UCSD-AML1 (cell line): ENCODE data around the gene LYZL2.
"Not testable (repeated sequence)": the region's sequence is repeated elsewhere in the genome, so short reads cannot be mapped to it uniquely, and the experiment has no call there.

Source experiments
- DNase-seq: peaks from one replicate; lab custom pipeline; 2025; ENCODE audit not compliant: unreplicated experiment; lab: John Stamatoyannopoulos, UW

LYZL2 gene

DNA sequence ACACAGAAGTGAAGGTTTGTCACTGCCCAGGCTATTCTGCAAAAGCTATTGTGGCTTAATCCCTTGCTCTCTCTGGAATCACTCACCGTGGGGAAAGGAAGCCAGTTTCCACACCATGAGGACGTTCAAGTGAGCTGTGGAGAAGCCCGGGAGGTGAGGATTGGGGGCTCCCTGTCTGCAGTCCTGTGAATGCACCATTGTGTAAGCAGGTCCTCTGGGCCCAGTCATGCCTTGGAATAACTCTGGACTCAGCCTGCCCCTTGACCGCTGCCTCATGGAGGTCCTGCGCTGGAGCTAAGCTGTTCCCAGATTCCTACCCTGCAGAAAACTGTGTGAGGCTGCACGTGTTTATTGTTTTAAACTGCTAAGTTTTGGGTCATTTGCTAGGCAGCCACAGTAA lies 33.5 kb downstream of the LYZL2 start:
- no peak for DNase-seq

DNA sequence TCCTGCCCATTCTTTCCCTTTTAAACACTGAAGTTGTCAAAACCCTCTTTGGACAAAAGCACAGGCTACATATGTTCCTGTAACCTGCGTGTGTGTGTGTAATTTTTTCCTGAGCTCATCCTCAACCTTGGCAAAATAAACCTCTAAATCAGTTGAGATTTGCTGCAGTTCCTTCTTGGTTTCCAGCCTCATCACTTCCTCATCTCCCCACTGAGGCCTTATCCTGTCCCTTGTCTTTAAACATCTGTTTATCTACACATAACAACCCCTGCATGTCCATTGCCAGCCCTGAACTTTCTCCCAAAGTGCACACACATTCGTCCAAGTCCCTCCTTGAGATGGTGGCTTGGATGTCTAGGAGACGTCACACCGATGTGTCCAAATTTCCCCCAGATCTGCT lies 35.5 kb downstream of the LYZL2 start:
- no peak for DNase-seq

DNA sequence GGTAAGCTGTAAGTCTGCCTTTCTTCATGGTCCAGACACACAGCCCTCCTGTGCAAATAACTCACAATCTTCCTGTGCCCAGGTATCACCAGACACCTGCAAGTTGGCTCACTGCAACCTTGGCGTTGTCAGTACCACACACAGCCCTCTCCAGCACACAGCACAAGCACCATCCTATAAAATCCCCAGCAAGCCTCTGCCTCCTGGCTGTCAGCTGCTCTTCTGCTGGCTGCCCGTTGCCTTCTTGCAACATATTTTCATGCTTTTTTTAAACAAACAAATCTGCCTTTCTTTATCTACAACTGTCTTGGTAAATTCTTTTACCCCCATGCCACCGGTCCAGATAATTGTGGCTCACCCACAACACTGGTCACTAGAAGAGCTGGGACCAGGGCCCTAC lies 36.8 kb downstream of the LYZL2 start:
- DNase-seq: not testable (repeated sequence)

DNA sequence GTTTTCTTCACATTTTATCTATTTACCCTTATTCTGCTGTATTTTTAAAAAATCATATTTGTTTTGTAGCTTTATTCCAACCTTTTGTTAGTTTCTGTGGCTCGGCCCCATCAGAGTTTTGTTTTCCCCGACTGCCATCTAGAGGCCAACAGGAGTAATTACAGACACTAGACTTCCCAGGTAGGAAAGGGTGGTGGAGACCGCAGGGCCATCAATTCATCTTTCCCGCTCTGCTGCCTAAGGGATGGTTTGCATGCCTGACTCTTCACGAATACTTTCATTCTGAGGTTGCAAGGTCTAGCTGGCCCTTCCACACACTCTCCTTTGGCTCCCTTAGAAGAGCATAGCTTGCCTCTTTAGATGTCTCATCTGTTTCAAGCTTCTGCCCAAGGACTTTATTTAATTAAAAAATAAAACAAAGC lies 38.3 kb downstream of the LYZL2 start:
- peak; percentile 19 for DNase-seq

DNA sequence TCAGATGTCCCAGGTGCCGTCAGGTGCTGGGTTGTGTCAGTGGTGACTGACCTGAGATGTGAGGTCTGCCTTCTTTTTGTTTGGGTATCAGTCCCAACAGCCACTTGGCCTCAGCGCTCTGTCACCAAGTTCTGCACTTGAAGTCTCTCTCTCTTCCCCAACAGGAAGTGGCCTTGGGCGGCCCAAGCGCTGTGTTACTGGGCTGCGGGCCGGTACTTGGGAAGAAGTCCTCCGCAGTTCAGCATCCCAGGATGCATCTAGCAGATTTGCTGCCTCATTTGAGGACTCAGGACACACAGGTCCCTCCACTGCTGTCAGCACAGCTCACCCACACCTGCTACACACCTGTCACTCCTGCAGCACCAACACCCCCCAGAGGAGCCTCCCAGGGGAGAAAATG lies 40.1 kb downstream of the LYZL2 start:
- DNase-seq: peak; percentile 33

DNA sequence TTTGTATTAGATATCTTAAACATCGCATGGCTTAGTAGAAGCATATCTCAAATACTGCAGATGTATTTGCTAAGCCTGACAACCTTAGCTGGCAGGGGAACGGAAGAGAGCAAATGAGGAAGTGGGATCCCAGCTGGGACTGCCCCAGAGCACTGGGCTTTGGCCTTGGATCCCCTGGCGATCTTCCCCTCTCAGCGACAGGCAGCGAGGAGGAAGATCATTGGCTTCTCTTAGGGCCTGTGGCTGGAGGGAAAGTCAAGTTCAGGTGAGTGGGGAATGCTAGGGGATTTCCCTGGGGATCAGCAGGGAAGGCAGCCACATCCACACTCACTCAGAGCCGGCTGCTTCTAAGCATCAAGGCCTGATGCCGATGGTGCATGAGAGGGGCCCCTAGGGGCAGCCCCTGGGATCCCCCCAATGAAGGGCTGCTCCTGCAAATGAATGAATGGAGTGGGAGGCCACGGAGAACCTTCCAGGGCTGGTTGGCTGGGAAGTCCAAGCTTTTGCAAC lies 42.0 kb downstream of the LYZL2 start:
- peak; percentile 72 for DNase-seq

DNA sequence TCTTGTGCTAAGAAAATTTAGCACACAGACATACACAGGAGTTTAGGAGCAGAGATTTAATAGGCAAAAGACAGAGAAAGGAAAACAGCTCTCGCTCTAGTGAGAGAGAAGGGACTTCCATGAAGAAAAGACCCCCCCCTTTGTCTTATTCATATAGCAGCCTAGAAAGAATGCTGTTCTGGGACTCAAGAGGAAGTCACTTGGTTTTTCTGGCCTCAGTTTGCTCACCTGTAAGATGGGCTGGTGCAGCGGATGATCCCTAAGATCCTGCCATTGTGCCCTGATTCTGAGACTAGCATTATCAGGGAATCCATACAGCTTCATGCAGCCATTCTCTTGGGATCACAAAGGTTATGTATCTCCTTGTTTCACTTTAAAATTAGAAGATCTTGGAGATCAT lies 42.7 kb downstream of the LYZL2 start:
- DNase-seq: no peak

DNA sequence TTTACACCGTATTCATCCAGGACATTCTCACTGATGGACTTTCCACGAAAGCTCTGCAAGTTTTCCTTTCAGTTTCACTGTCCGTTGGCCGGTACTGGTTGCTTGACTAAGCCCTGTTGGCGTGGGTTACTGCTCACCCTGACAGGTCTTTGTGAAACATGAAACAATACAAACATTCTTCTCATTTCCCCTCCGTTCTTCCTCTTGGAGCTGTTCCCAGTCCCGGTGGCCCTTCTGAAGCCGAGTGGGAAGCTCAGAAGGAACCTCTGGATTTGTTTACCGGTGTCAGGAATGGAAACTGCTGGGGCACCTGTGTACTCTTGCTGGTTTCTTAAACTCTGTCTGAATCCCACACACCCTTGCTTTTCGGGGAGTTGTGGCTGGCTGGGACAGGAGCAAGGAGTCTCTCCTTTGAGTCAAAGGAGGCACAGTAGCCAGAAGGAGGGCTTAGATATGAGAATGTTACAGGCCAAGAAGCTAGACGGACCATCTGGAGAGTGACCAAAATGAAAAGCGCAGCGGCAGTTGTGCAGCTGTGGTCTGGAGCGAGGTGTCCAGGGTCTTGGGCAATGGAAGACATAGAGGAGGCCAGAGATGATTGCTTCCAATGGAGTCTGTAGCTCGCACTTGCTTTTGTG lies 45.7 kb downstream of the LYZL2 start:
- peak; percentile 39 for DNase-seq

DNA sequence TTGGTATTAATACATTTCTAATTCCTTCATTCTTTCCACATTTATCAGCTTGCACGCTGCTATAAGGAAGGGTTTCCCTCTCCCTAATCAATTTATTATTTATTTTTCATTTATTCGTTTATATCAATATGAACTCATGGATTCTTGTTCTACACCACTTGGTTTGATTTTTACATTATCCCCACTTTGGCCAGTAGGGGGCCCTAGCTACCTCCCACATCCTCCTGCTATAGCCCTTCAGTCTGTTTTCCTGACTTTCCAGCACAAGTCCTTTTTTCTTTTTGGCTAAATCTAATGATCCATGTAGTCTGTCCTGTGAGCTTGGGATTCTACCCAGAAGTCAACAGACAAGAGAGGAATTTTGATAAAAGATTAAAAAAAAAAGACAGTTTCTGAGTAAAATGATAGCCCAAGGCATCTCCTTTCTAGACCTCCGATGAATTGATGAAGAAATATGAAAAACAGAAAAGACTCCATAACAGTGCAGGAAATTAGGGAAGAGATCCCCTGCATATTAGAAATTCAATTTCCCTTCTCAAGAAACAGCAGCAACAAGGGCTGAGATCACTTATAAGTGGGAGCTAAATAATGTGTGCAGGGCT lies 47.7 kb downstream of the LYZL2 start:
- no peak for DNase-seq

DNA sequence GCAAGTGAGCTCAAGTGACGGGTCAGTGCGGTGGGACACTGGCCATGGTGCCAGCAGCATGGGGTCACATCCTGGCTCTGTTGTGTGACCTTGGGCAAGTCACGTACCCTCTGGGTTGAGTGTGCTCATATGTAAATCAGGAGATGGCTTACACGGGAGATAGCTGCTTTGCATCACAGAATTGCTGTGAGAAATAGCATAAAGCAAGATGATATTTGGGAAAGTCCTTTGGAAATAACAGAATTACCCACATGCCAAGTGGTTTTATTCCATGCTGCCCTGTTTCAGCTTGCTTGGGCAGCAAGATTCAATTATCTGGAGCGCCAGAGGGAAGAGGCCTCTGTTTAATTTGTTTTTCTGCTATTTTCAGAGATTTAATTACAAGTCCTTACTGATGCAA lies 48.9 kb downstream of the LYZL2 start:
- no peak for DNase-seq

DNA sequence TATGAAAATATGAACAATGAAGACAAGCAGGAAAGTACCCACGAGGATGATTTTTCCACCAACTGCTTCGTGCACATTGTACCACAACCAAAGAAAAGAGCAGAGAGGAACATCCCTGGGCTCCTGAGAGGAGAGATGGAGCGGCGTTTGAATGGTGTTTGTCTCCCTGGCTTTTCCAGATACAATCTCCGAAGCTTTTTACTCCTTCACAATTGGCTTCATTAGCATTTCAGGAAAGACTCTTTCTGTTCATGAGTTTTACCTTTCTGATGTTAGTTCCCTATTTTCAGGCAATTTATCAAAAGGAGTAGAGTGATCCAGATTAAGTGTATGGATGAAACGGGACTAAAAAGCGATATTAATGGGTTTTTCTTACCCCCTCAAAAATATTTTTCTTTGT lies 49.3 kb downstream of the LYZL2 start:
- no peak for DNase-seq

DNA sequence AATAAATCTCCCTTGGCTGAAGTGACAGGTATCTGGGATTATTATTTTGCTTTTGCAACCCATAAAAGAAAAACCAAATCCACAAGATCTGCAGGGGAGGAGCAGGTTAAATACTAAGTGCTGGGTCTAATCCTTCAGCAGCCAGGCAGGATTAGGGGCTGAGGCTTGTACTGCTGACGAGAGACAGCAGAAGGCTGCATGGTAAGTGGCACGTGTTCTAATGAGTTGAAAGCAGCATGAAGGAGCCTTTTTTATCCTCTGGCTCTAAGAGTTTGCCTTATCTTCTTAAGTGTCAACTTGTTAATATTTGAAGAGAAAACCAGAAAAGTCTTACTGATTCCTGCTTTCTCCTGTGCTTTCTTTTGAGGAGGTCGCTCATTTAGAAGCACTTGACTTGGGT lies 50.0 kb downstream of the LYZL2 start:
- no peak for DNase-seq

DNA sequence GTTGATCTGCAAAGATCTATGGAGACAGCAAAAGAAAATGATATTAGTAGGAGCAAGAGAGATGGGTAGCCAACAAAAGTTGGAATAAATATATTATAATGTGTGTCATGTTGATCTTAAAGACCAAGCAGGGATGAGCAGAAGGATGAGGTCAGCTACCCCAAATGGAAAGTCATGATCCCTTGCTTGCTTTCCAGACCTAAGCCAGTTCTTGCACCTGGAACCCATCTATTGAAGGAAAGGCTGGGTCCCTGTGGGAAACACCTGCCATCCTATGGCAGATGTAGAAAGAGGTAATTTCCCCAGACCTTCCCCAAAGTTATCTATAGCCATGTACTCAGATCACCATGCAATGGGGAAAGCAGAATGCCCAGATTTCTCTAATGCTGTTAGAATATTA lies 52.5 kb downstream of the LYZL2 start:
- no peak for DNase-seq

DNA sequence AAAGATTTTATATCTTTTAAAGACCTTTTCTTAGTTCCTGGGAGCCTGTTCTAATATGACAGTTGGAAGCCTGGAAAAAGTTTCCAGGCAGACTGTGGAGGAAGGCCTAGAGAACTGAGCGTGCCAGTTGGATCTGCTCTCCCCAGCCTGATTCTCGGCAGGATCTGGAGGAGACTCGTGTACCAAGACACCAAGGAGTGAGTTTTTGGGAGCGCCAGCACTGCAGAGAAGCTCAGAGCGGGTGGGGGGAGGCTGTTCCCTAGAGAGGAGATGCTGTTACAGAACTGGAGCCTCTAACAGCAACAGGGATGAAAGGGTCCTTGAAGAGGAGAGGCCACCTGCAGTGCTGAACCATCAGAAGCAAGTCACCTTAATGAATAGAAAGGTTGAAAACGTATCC lies 52.9 kb downstream of the LYZL2 start:
- no peak for DNase-seq

DNA sequence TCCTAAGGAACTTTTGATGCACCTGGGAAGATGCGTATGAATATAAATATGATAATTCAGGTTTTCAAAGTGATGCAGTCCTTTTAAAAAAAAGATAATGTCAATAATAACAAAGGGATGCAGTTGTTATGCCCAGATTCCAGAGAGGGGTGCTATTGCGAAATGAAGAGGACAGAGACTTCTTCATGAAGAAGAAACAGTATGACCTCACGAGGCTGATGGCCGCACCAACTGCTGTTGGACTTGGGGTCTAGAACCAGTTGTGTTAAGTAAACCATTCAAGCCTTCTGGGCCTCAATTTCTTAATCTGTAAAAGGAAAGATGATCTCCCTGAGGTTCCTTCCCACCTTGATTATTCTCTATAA lies 55.1 kb downstream of the LYZL2 start:
- no peak for DNase-seq

DNA sequence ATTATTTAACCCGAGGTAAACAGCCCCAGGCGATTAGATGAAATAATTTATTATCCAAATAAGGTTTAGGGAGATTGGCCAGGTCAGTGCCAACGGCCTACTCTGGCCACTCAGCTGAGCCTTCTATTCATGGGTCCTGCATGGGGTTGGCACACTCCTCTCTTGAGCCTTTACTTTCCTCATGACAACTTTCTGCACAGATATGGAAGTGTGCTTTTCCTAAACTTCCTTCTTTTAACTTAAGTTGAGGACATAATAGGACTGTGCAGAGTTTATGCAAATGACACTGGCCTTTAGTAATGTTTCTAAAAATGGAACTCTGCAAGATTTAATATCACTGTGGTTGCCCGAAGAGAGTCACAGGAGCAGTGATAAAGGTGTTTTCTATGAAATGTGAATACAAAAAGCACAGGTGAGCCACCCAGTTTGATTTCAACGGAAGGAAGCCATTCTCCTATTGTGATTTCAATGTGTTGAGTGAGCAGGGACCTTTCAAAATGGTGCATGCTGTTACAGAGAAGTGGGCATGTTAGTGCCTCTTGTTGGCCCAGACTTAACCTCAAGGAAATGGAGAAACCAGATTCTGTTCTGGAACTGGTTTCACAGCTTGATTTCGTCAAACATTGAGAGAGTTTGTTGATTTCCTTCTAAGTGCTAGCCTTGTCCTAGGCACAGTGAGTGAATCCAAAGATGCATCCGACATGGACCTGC lies 55.7 kb downstream of the LYZL2 start:
- no peak for DNase-seq

DNA sequence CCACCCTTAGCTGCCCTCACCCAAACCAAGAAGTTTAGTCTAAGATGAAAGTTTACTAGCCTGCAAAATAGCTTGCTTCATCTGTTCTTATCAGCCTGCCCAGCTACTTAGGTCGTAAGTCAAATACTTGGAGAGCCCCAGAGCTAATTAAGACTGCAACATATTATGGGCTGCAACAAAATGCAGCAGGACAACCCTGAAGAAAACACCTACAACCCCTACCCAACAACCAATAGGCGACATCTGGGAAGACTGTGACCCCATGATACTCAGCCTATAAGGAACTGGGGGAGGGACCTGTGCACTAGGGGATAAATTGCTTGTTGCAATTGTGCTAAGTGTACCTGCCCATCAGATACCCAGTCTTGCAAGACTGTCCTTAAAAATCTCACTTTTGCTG lies 64.1 kb downstream of the LYZL2 start:
- DNase-seq: no peak

DNA sequence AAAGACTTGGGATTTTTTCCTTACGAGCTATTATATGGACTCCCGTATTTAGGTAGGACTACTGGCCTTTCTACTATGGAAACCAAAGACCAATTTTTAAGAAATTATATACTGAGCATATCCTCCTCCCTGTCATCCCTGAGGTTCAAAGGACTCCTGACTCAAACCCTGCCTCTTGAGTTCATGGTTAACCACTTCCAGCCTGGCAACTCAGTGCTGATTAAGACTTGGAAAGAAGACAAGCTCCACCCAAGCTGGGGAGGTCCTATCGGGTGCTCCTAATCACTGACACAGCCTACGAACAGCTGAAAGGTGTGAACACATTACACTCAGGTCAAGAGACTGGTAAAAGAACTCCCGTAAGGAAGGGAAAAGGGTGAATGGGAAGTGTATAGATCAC lies 66.8 kb downstream of the LYZL2 start:
- no peak for DNase-seq
